ENCODE results near the gene FAM204A. TPM values are rescaled to one million over a fixed set of nuclear protein-coding genes. Genes with fewer than 3 reads are reported as not detected.

Gene FAM204A
- polyA plus RNA-seq, 1 experiment, result 23.1 TPM

DNA sequence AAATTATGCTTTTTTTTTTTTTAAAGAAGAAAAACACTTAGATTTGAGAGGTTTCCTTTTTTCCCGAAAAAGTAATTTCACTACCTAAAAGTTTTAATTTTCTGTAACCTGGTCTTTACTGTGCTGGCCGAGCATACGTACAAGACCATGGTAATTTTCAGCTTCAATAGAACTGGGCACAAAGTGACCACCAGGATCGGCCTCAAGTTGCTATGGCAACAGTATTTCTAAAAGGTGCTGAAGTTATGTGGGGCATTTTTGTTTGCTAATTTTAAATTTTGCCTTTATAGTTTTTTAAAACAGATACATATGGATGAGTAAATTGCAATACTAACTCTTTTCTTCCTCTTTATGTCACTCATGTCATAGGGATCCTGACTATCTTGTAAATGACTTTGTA, 69.4 kb downstream of the FAM204A start:
- TF ChIP-seq, protein P1, sequence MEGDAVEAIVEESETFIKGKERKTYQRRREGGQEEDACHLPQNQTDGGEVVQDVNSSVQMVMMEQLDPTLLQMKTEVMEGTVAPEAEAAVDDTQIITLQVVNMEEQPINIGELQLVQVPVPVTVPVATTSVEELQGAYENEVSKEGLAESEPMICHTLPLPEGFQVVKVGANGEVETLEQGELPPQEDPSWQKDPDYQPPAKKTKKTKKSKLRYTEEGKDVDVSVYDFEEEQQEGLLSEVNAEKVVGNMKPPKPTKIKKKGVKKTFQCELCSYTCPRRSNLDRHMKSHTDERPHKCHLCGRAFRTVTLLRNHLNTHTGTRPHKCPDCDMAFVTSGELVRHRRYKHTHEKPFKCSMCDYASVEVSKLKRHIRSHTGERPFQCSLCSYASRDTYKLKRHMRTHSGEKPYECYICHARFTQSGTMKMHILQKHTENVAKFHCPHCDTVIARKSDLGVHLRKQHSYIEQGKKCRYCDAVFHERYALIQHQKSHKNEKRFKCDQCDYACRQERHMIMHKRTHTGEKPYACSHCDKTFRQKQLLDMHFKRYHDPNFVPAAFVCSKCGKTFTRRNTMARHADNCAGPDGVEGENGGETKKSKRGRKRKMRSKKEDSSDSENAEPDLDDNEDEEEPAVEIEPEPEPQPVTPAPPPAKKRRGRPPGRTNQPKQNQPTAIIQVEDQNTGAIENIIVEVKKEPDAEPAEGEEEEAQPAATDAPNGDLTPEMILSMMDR (IDR thresholded peaks at IDR 0.05; ENCODE audit: insufficient read depth, low read depth, low read length), result no peak
- Histone ChIP-seq H3K36me3 (ENCODE audit: control insufficient read depth, insufficient read depth, low read length) (no peaks in the 10 kb centered on the region), H3K4me3 (ENCODE audit: low read depth, low read length) (no peak overlapping the region), H3K27me3 (ENCODE audit: control insufficient read depth, insufficient read depth, low read length) (0 out of 2 replicates have a peak, but pooled peaks cover 2% of the 10 kb centered on the region)
- ChIA-PET POLR2A (no interaction called here), CTCF (interaction anchor here (0.6 to 2.0 kb wide), 3 partner anchors 13 to 506 kb away, joined by 3 to 8 read pairs (median 3); no protein-coding TSS in a partner anchor)
- no peak for DNase-seq (ENCODE audit: low read depth)

DNA sequence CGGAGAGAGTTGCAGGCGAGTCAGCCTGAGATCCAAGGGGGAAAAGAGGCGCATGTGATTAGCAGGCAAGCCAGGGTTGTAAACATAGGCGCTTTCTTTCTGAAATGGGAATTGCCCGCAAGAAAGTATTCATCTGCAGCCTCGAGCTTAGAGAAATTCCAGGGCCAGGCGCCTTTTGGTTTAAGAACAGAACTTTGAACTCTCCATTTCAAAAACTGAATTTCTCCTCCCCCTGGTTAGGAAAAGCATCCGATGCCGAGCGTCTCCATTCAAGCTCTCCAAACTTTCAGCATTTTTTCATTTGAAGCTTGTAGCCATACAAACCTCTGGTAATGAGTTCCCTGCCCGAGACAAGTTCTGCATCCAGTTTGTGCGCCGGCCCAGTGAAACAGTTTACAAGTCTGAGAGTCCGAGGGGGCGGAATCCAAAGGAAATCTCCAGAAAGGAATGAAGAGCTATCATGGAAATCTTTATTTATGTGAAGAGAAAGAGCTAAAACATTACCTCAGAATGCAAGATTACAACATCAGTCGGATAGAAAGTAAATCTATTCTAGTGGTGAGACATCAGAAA, 69.9 kb downstream of the FAM204A start:
- Histone ChIP-seq H3K27me3 (ENCODE audit: control insufficient read depth, insufficient read depth, low read length) (0 out of 2 replicates have a peak, but pooled peaks cover 2% of the 10 kb centered on the region), H3K4me3 (ENCODE audit: low read depth, low read length) (peak overlapping the region; percentile 4; the same call in 1 of the 2 replicates), H3K36me3 (ENCODE audit: control insufficient read depth, insufficient read depth, low read length) (no peaks in the 10 kb centered on the region)
- CTCF ChIA-PET, result interaction anchor here (0.8 to 2.0 kb wide), 2 partner anchors 12 to 151 kb away, joined by 3 to 8 read pairs; no protein-coding TSS in a partner anchor
- POLR2A ChIA-PET, result no interaction called here
- TF ChIP-seq, protein P1 (IDR thresholded peaks at IDR 0.05; ENCODE audit: insufficient read depth, low read depth, low read length), result no peak
- DNase-seq (ENCODE audit: low read depth), result peak; percentile 5

DNA sequence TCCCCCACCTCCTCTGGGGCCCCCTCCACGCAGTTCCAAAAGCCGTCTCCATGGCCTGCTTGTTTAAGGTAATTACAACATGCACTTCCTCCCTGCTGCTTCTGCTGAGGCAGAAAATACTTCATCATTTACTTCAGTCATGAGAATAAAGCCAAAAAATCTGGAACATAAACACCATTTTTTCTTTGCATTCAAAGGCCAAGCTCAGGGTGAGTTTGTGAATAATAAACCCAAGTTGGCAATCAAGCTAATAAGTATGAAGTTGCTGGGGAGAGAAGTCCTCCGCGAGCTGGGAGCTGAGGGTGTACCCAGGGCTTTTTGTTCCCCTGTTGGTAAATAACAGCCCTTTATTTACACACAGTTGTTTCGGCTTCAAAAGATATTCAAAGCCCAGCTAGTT, 70.5 kb downstream of the FAM204A start:
- CTCF ChIA-PET, result interaction anchor here (0.6 to 2.0 kb wide), 3 partner anchors 12 to 151 kb away, joined by 3 to 8 read pairs (median 3); no protein-coding TSS in a partner anchor
- POLR2A ChIA-PET, result no interaction called here
- Histone ChIP-seq H3K27me3 (ENCODE audit: control insufficient read depth, insufficient read depth, low read length) (0 out of 2 replicates have a peak, but pooled peaks cover 2% of the 10 kb centered on the region), H3K4me3 (ENCODE audit: low read depth, low read length) (no peak overlapping the region), H3K36me3 (ENCODE audit: control insufficient read depth, insufficient read depth, low read length) (no peaks in the 10 kb centered on the region)
- TF ChIP-seq, protein P1 (IDR thresholded peaks at IDR 0.05; ENCODE audit: insufficient read depth, low read depth, low read length), result no peak
- DNase-seq (ENCODE audit: low read depth), result no peak

DNA sequence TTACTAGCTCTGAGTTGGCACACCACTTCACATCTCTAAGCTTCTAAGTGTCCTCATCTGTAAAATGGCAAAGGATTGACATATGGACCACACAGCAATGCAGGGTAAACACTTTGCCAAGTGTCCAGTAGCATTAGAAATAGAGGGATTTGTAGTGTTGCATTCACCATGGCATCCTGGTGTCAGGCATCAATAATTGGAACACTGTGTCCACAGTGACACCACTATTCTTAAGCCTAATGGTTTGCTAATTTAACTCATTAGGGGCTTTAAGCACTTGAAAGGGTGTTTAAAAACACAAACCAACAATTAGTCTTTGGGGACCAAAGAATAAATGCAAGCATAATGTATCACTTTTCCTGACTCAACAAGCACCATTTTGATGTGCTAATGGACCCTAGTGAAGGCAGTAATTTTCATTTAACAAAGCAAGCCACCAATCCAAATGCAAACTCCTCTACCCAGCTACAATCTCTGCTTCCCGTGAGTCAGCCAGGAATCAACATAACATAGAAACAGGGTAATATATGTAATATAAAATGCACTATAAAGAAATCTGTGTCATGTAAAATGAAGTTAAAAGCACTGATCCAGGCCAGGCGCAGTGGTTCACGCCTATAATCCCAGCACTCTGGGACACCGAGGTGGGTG, 75.9 kb downstream of the FAM204A start:
- Histone ChIP-seq H3K36me3 (ENCODE audit: control insufficient read depth, insufficient read depth, low read length) (no peaks in the 10 kb centered on the region), H3K4me3 (ENCODE audit: low read depth, low read length) (no peak overlapping the region), H3K27me3 (ENCODE audit: control insufficient read depth, insufficient read depth, low read length) (0 out of 2 replicates have a peak, but pooled peaks cover 2% of the 10 kb centered on the region)
- TF ChIP-seq, protein P1 (IDR thresholded peaks at IDR 0.05; ENCODE audit: insufficient read depth, low read depth, low read length), result no peak
- ChIA-PET CTCF (interaction anchor here (1.2 to 1.6 kb wide), 2 partner anchors 26 to 193 kb away, joined by 3 to 5 read pairs; no protein-coding TSS in a partner anchor), POLR2A (no interaction called here)
- no peak for DNase-seq (ENCODE audit: low read depth)

DNA sequence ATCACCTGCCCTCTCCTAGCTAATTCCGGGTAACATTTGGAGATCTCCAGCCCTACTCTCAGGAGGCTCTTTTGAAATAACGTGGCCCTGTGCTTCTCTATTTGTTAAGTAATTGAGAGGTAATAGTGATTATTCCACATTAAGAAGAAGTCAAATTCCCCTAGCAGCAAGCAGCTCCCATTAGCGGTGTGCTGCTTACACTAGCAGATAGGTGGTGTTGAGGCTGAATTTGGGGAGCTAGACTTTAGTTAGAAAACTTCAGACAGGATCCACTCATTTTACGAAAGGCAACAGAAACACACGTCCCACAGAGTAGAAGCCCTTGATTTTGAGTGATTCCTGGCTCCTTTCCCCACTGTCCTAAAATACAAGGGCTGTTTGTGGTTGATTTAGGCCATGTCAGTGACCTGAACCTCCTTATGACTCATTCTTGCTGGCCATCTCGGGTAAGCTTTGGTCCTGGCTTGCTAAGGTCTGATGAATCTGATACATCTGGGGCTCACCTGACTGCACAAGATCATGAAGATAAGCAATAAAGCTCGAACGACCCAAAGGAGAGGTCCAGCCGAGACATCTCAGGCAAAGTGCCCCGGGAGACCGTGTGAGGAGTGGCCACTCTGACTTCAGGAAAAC, 77.2 kb downstream of the FAM204A start:
- no peak overlapping the region for H3K4me3 ChIP-seq (ENCODE audit: low read depth, low read length)
- no peaks in the 10 kb centered on the region for H3K36me3 ChIP-seq (ENCODE audit: control insufficient read depth, insufficient read depth, low read length)
- DNase-seq (ENCODE audit: low read depth), result no peak
- H3K27me3 ChIP-seq (ENCODE audit: control insufficient read depth, insufficient read depth, low read length), result 0 out of 2 replicates have a peak, but pooled peaks cover 2% of the 10 kb centered on the region
- ChIA-PET CTCF (interaction anchor here (0.7 to 1.7 kb wide), 3 partner anchors 11 to 768 kb away, joined by 4 to 5 read pairs (median 5); no protein-coding TSS in a partner anchor), POLR2A (no interaction called here)
- TF ChIP-seq, protein P1 (IDR thresholded peaks at IDR 0.05; ENCODE audit: insufficient read depth, low read depth, low read length), result no peak

Measured in BJ (cell line).